GM19397 (cell line): Measurements from ENCODE around the gene CLEC18A.
"Not testable (repeated sequence)": the region's sequence is repeated elsewhere in the genome, so short reads cannot be mapped to it uniquely, and the experiment has no call there.

Source experiments
- ATAC-seq: cut with Tn5 transposase; IDR thresholded peaks from one replicate; pipeline ENCODE4 v1.9.1; 2021; ENCODE audit warnings: mild to moderate bottlenecking, moderate library complexity; ENCODE audit not compliant: unreplicated experiment

Gene CLEC18A

GRCh38 chr16:69930117-69930776, 20.9 kb upstream of the CLEC18A start:
- no peak for ATAC-seq

- ATAC-seq, result no peak
These were observed 19.5 kb upstream of the CLEC18A start for GRCh38 chr16:69931631-69932030.

GRCh38 chr16:69932228-69932627, 18.9 kb upstream of the CLEC18A start:
- no peak for ATAC-seq

- ATAC-seq, result no peak
These were observed 18.3 kb upstream of the CLEC18A start for GRCh38 chr16:69932691-69933392.

GRCh38 chr16:69934044-69934443, 17.1 kb upstream of the CLEC18A start:
- ATAC-seq, result no peak

- no peak for ATAC-seq
These were observed 16.4 kb upstream of the CLEC18A start for GRCh38 chr16:69934751-69935150.

- no peak for ATAC-seq
These were observed 15.8 kb upstream of the CLEC18A start for GRCh38 chr16:69935278-69935711.

GRCh38 chr16:69935740-69936139, 15.4 kb upstream of the CLEC18A start:
- ATAC-seq, result no peak

- ATAC-seq, result no peak
These were observed 14.9 kb upstream of the CLEC18A start for GRCh38 chr16:69936252-69936651.

- no peak for ATAC-seq
These were observed 14.4 kb upstream of the CLEC18A start for GRCh38 chr16:69936751-69937211.

GRCh38 chr16:69937465-69937951, 13.6 kb upstream of the CLEC18A start:
- no peak for ATAC-seq

GRCh38 chr16:69938981-69939820, 11.9 kb upstream of the CLEC18A start:
- ATAC-seq, result no peak

GRCh38 chr16:69939821-69940585, 11.1 kb upstream of the CLEC18A start:
- ATAC-seq, result no peak

GRCh38 chr16:69940676-69941075, 10.5 kb upstream of the CLEC18A start:
- ATAC-seq, result no peak

- ATAC-seq, result no peak
These were observed 9.7 kb upstream of the CLEC18A start for GRCh38 chr16:69941251-69942098.

- ATAC-seq, result no peak
These were observed 9.0 kb upstream of the CLEC18A start for GRCh38 chr16:69942099-69942491.

GRCh38 chr16:69942627-69943170, 8.4 kb upstream of the CLEC18A start:
- no peak for ATAC-seq

GRCh38 chr16:69943241-69944036, 7.7 kb upstream of the CLEC18A start:
- ATAC-seq, result not testable (repeated sequence)

GRCh38 chr16:69950411-69950810, 723 bp upstream of the CLEC18A start:
- not testable (repeated sequence) for ATAC-seq
